Activated gamma-delta T cell treated with anti-CD3 and anti-CD28 coated beads, Interleukin-2, amount 50 U/mL, for 16 hours (primary cell): ENCODE data around the gene PEX14.
"Not testable (repeated sequence)": the region's sequence is repeated elsewhere in the genome, so short reads cannot be mapped to it uniquely, and the experiment has no call there.

ENCODE experiments used
- DNase-seq: peaks from one replicate; pipeline ENCODE4 v3.0.0-alpha.2; 2020; ENCODE audit warnings: low read depth

Gene PEX14

DNA sequence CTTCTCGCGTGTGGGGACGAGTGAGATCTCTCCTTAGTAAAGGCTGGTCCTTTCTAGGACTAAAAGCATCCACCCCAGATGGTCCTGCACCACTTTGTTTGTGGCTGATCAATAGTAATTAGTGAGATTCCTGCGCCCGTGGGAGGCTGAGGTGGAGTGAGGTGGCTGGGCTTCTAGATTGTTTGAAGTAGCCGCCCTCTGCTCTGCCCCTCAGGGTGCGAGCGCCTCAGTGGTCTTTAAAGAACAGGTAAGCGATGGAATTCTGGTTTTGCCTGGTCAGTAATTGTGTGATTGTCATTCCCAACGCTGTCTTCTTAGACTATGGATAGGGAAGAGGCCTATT lies 20.7 kb downstream of the PEX14 start:
- DNase-seq, result no peak

GRCh38 chr1:10495952-10496351 lies 21.2 kb downstream of the PEX14 start:
- DNase-seq, result no peak

DNA sequence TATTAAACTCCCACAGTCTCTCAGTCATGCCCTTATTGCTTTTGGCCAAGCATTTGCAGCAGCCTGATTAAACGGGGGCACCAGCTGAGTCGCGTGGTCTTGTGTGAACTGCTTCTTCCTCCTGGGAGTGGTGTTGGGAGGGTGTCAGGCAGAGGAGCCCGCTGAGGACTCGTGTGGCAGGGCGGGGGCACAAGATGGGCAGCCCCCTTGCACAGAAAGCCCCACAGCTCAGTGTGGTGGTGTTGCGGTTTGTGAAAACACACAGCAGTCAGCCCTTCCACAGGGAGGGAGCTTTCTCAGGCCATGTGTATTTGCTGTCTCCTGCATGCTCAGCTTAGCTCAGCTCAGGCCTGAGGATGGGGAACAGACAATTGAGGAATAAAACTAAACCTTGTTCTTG lies 22.4 kb downstream of the PEX14 start:
- DNase-seq, result no peak

- no peak for DNase-seq
Observed at GRCh38 chr1:10498231-10498630, 23.5 kb downstream of the PEX14 start.

DNA sequence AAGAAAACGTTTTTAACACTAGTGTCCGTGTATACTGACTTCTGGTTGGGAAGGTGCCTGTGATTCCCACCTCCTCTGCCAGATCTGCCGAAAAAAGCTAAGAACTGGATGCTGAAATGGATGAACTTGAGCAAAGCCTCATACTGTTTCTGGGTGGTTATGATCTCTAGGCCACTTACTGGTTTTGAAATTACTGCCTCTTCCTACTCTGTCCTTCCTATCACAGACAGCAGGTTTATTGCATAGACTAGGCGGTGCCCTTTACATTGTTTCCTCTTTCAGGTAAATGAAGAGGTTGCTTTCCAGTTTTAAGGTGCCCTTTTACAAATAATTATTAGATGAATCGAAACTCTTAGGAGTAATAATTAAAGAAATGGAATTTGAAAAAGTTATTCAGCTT lies 27.5 kb downstream of the PEX14 start:
- DNase-seq, result no peak

GRCh38 chr1:10504249-10504648 lies 29.5 kb downstream of the PEX14 start:
- no peak for DNase-seq

GRCh38 chr1:10506046-10506676 lies 31.4 kb downstream of the PEX14 start:
- not testable (repeated sequence) for DNase-seq

GRCh38 chr1:10506677-10507047 lies 31.9 kb downstream of the PEX14 start:
- no peak for DNase-seq

GRCh38 chr1:10507111-10507879 lies 32.5 kb downstream of the PEX14 start:
- DNase-seq, result peak; percentile 35

GRCh38 chr1:10508511-10508951 lies 33.8 kb downstream of the PEX14 start:
- DNase-seq, result no peak

DNA sequence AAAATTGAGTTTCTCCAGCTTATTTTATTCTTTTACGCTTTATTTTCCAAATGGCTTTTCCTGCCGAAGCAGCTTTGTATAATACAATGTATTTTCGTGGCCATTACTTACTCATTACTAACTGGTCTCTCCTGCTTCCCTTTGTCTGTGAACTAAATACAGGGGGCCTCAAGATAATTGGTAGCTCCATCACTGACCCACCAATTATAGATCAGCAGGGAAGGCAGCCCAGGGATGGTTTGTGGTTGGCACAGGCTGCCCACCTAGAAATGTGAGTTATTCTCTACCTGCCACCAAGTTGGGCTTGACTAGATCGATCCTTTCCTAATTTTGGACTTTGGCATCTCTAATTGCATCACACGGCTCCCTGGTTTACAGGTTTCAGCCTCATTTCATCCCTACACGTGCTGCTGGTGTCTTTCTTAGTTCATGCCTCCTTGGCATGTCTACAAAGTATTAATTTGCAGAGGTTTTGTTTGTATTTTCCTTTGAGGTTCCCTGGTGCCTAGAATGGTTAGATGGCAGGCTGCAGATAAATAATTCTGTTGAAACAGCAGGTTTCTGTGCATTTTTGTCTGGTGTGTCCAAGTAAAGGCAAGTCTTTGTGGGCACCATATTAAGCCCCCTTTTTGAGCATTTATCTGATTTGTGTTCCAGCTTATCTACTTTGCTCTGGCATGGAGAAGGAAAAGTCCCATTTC lies 35.2 kb downstream of the PEX14 start:
- no peak for DNase-seq

DNA sequence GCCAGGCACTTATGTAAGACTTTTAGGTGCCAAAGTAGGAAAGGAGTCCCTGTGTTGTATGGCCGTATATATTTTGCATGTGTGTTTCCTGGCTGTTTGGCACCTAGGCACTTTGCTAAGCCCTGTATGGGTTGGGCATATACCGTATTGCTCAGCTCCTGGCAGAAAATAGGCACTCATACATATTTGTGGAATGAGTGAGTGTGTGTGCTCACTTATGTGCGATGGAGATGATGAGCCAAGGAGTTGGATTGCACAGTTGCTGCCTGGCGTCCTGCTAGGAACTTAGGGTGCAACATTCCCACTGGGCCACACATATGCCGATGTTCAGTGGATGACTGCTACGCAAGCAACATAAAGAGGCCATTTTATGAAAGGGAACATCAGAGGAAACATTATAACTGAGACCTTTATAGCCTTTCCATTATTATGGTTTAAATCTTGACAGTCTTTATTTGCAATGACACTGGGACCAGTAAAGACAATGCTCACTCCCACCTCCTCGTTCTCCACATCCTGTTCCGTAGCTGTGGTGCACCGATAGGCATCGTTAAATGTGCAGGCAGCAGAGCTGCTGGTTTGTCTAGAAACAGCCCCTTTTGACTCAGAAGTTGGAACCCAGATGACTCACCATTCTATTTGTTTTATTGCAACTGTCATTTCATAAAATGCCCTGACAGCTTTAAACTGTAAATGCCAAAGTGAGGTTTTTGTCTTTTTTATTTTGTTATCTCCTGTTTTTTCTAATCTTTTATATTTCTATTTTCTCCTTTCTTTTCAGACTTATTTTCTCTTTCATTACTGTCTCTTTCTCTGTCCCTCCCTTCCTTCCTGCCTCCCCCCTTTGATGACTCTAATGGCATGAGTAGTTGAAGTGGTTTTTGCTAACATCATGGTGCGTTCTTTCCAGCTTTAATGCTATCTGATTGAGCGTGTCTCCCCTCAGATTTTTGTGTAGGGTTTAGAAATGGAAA lies 36.1 kb downstream of the PEX14 start:
- peak; percentile 71 for DNase-seq

DNA sequence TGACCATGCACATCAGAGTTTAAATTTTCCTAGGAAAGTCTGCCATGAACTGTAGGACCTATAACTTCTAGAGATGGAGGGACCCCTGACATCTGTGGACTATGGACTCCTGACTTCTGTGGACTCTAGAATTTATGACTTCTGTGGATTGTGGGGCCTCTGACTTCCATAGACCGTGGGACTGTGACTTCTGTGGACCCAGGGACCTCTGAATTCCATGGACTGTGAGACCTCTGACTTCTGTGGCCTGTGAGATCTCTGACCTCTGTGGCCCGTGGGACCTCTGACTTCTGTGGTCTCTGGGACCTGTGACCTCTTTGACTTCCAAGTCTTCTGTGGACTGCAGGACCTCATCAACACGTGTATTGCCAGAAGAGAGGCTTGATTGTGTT lies 36.7 kb downstream of the PEX14 start:
- DNase-seq, result no peak

GRCh38 chr1:10513199-10513598 lies 38.4 kb downstream of the PEX14 start:
- no peak for DNase-seq

DNA sequence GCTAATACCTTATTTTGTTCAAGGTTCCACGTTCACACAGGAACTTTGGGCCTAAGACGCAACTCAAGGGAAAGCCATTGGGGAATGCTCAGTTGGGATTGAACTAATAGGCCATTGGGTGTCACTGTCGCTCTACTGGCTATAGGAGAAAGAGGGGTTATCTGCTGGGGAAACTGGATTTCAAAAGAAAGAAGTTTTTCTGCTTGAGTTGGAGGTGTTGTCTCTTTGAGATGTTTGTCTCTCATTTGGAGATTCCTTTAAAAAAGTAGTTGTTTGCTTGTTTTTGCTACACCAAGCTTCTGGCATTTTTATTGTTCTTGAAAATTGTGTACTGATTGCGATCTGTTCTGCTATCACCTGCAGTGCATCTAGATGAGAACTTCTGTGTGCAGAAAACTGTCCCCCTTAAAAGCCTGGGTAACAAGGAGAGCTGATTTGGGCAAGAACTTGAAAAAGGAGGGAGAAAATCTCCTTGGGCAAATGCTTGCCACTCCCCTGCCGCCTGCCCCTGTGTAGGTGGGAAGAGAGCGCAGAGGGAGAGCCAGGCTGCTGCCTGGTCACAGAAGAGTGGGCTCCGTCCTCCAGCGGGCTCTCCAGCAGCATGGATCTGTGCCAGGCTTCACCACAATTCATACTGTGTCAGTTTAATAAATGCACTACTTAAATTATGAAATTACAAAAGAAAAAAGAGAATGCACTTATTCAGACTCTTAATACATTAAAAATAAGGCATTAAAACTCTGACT lies 39.9 kb downstream of the PEX14 start:
- DNase-seq, result no peak

DNA sequence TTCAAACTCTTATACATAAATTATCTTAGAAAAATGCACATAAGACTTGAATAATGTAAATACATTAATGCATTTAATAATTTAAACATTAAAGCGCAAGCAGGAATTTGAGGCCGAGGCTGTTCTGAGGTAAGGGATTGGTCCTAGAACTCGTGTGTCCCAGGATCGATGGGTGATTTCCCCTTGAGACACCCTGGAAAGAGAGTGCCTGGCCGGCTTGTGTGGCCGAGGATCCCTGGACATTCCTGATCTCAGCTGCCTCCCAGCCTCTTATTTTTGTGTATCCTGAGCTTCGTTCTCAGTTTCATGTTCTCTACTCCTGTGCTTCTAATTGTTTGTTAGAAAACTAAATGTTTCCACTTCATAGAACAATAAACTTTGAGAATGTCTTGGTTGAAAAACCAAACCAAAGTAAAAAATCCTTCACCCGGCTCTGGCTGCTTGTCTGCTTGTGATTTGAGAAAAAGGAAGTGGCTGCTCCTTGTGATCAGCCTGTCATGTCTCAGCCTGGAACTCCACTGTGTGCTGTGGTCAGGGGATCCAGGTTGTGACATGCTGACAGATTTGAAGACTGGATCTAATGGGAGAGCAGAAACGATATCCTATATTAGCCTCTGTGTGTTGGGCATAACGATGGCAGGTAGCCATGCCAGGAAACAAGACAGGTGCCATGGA lies 40.7 kb downstream of the PEX14 start:
- DNase-seq, result no peak

DNA sequence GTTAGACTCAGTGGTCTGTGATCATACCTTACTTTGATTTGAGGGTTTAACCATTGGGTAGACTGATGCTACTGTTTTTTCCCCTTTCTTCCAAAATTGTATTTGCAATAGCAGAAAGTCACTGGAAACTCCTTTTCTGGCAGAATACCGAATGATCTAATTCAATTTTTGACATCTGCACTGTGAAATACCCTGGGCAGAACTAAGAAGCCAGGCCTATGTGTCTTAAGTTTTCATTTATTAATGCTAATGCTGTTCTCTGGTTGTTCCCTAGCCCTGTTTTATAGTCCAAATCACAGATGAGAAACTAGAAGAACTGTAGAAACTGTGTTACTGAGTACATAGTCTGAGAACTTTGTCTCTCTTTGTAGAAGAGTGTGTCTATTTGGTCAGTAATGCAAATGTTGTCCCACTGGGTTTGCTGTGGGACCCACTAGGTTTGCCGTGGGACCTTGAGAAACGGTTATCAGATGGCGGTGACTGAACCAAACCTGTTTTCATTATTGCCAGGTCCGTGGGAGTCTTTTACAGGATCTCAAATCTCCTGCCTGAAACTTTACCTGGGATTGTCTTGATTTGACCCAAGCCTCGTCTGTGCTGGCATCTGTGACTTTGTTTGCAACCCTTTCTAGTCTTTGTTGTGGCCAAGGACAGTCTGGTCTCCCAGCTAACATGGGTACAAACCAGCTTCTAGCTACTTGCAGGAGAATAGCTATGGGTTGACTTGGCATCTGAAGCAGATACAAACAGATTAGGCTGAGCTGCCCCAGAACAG lies 41.4 kb downstream of the PEX14 start:
- DNase-seq, result no peak

DNA sequence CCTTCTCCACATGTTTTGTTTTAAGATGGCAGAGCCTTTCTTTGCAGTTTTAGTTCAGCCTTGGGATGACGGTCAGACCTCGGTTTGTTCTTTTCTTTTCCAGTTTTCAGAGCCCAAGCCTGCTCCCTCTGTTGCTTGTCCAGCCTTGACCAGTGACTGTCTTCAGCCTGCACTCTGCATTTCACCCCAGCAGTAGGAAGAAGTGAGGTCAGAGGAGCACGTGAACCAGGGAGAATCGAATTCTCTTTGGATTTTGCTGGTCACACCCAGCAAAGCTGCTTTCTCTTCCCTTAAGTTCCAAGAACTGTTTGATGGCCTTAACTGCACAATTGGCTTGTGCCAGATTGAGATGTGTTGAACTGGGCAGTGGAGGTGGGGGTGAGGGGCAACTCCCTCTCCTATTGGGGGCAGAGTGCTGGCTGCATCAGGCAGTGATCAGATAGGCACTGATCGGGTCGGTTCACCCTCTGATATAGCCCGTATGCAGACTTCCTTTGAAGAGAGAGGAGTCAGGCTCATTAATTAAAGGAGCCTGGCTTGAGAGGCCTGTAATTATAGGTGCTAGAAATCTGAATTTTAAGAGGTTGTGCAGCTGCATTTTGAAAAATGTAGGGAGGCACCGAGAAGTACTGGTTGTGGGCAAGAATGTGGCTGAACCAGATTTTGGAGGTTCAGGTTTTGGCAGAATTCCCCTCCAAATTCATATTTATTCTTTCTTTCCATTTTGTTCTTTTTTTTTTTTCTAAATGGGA lies 42.4 kb downstream of the PEX14 start:
- no peak for DNase-seq

- no peak for DNase-seq
Observed at GRCh38 chr1:10517677-10517982, 42.9 kb downstream of the PEX14 start.

- no peak for DNase-seq
Observed at GRCh38 chr1:10519016-10519417, 44.3 kb downstream of the PEX14 start.
